DMS53 treated with DMSO at 0.1 percent for 48 hours (cell line): ENCODE data around the gene PSMB5.

Source experiments
- DNase-seq: peaks from one replicate; lab custom pipeline; 2025; ENCODE audit not compliant: unreplicated experiment; lab: John Stamatoyannopoulos, UW

The PSMB5 gene

GRCh38 chr14:22976620-22977433, 57.9 kb downstream of the PSMB5 start:
- DNase-seq, result peak; percentile 27
